ENCODE results near the gene ZBTB43. TPM values are rescaled to one million over a fixed set of nuclear protein-coding genes. Genes with fewer than 3 reads are reported as not detected.

ZBTB43 gene, protein sequence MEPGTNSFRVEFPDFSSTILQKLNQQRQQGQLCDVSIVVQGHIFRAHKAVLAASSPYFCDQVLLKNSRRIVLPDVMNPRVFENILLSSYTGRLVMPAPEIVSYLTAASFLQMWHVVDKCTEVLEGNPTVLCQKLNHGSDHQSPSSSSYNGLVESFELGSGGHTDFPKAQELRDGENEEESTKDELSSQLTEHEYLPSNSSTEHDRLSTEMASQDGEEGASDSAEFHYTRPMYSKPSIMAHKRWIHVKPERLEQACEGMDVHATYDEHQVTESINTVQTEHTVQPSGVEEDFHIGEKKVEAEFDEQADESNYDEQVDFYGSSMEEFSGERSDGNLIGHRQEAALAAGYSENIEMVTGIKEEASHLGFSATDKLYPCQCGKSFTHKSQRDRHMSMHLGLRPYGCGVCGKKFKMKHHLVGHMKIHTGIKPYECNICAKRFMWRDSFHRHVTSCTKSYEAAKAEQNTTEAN
- 12.8 and 21.9 TPM in 2 replicates for total RNA-seq

DNA sequence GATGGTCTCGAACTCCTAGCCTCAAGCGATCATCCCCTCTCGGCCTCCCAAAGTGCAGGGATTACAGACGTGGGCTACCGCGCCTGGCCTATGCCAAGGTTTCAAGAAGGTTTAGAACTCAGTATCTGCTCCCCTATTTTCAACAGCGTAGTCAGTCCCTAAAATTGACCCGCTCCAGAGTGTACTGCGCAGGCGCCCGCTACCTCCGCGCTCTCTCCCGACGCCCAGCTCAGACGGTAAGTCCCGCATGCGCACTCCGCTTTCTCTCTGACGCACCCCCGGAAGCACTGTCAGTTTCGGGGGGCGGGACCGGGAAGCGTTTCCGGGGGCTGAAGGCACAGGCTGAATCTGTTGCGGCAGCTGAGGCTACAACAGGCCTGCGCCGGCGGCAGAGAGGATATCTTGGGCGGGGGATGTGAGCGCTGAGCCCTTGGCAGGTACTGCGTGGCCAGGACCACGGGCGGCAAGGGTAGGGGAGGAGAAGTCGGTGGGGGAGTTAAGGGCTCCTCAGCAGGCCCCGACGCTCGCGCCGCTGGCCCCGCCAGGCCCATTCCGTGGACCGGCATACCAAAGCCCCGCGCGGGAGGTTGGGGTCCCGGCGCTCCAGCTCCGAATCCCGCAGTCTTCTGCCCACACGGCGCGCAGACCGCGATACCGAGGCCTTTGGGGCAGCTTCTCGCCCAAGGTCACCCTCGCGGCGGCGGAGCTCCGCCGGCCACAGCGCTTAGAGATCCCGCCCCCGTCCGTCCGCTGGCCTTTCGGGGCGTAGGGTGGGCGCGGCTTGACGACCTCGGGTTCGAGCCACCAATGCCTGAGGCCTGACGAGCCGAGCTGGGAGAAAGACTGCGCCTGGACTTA is at the start of gene ZBTB43:
TSS of gene ZBTB43 (plus strand) at position 345 of the 858 bp plus-strand sequence. CDS start 27,470 bp downstream, outside the sequence.
- TF ChIP-seq, protein P1, sequence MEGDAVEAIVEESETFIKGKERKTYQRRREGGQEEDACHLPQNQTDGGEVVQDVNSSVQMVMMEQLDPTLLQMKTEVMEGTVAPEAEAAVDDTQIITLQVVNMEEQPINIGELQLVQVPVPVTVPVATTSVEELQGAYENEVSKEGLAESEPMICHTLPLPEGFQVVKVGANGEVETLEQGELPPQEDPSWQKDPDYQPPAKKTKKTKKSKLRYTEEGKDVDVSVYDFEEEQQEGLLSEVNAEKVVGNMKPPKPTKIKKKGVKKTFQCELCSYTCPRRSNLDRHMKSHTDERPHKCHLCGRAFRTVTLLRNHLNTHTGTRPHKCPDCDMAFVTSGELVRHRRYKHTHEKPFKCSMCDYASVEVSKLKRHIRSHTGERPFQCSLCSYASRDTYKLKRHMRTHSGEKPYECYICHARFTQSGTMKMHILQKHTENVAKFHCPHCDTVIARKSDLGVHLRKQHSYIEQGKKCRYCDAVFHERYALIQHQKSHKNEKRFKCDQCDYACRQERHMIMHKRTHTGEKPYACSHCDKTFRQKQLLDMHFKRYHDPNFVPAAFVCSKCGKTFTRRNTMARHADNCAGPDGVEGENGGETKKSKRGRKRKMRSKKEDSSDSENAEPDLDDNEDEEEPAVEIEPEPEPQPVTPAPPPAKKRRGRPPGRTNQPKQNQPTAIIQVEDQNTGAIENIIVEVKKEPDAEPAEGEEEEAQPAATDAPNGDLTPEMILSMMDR (IDR thresholded peaks at IDR 0.05; ENCODE audit: insufficient read depth, low read length, severe bottlenecking): no peak

DNA sequence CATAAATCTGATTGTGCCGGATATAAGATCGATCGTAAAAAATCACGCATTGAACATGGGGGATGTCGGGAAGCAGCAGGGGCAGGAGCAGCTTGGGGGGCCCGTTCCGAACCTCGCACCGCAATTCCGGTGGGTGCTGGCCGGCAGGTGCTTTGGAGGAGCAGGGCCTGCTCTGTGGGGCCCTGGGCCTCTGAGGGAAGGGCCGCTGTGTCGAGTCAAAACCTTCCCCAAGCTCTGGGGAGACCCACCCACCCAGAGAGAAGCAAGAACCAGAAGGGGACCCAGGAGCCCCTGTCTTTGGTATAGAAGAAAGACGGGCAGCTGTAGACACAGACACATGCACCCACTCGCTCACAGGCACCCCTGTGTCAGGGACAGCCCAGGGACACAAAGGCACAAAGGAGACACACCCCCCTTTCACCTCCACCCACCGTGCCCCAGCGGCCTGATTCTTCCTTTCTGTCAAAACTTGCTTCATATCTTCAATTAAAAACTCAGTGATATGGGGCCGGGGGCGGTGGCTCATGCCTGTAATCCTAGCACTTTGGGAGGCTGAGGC is 49.4 kb upstream of the ZBTB43 start:
- H3K27me3 ChIP-seq (ENCODE audit: control insufficient read depth, insufficient read depth, low read length): peaks cover 6% of the 10 kb centered on the region
- DNase-seq (ENCODE audit: low read depth): no peak
- no peak overlapping the region for H3K4me3 ChIP-seq (ENCODE audit: low read depth, low read length)
- no peaks in the 10 kb centered on the region for H3K36me3 ChIP-seq (ENCODE audit: control insufficient read depth, insufficient read depth, low read length)
- no peak for FAIRE-seq
- TF ChIP-seq, protein P1 (IDR thresholded peaks at IDR 0.05; ENCODE audit: insufficient read depth, low read length, severe bottlenecking): no peak

More for the DNA sequence above, at the start of gene ZBTB43:
- FAIRE-seq: no peak
- peak within 1 kb of the TSS; percentile 75 for H3K4me3 ChIP-seq (ENCODE audit: low read depth, low read length)
- DNase-seq (ENCODE audit: low read depth): peak; percentile 90
- H3K27me3 ChIP-seq (ENCODE audit: control insufficient read depth, insufficient read depth, low read length): no peaks in the 10 kb centered on the region
- H3K36me3 ChIP-seq (ENCODE audit: control insufficient read depth, insufficient read depth, low read length): no peaks in the 10 kb centered on the region

DNA sequence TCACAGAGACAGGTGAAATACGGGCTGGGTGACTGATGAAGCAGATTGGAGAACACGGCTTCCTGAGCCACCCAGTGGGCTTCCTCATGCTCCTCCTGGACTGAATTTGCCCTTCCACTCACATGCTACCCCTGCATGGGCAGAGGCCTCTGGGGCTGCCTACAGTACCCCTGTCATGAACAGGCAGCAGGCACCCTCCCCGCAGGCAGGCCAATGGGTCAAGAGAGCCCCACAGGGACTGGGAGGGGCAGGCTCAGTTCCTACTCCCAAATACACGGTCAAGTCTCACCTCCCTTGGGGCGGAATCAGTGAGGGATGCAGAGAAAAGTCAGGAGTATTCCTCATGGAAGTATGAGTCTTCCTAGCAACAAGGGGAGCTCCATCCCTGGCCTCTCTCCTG is 48.6 kb upstream of the ZBTB43 start:
- no peak for FAIRE-seq

DNA sequence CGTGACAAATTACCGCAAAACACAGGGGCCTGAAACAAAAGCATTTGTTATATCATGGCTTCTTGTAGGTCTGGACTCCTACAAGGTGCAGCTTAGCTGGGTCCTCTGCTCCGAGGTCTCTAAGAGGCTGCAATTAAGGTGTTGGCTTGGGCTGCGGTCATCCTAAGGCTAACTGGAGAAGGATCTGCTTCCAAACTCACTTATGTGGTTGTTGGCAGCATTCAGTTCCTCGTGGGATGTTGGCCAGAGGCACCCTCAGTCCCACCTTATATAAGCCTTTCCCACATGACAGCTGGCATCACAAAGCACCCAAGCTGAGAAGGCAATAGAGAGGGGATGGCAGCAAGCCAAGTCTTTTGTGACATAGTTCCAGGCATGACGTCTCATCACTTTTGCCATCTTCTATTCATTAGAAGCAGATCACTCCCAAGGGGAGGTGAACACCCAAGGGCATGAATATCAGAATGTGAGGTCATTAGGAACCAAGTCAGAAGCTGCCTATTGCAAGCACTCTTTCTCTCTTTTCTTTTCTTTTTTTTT is 47.9 kb upstream of the ZBTB43 start:
- FAIRE-seq (no peak), DNase-seq (ENCODE audit: low read depth) (no peak)
- H3K4me3 ChIP-seq (ENCODE audit: low read depth, low read length): no peak overlapping the region
- peaks cover 4% of the 10 kb centered on the region for H3K27me3 ChIP-seq (ENCODE audit: control insufficient read depth, insufficient read depth, low read length)
- H3K36me3 ChIP-seq (ENCODE audit: control insufficient read depth, insufficient read depth, low read length): no peaks in the 10 kb centered on the region
- TF ChIP-seq, protein P1 (IDR thresholded peaks at IDR 0.05; ENCODE audit: insufficient read depth, low read length, severe bottlenecking): no peak

More for the DNA sequence above, 48.6 kb upstream of the ZBTB43 start:
- Histone ChIP-seq H3K4me3 (ENCODE audit: low read depth, low read length) (no peak overlapping the region), H3K27me3 (ENCODE audit: control insufficient read depth, insufficient read depth, low read length) (peaks cover 4% of the 10 kb centered on the region), H3K36me3 (ENCODE audit: control insufficient read depth, insufficient read depth, low read length) (no peaks in the 10 kb centered on the region)
- TF ChIP-seq, protein P1 (IDR thresholded peaks at IDR 0.05; ENCODE audit: insufficient read depth, low read length, severe bottlenecking): no peak
- no peak for DNase-seq (ENCODE audit: low read depth)

DNA sequence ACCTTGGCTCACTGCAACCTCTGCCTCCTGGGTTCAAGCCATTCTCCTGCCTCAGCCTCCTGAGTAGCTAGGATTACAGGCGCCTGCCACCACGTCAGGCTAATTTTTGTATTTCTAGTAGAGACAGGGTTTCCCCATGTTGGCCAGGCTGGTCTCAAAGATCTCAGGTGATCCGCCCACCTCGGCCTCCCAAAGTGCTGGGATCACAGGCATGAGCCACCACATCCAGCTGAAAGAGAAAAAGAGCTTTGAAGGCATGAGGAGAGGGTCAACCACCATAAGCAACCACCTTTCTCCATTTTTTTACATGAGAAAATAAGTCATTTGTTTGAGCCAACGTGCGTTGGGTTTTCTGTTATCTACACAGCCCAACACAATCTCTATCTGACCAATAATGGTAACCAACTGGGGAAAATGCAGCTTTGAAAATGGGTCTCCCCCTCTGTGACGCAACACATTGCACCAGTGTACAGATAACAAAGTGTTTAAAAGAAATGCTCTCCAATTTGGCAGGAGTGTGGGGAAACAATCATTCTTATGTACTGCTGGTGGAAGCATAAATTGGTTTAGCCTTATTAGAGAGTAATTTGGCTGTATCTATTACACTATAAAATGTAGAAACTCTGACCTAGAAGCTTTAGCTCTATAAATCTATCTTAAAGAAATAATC is 45.8 kb upstream of the ZBTB43 start:
- no peak overlapping the region for H3K4me3 ChIP-seq (ENCODE audit: low read depth, low read length)
- no peaks in the 10 kb centered on the region for H3K36me3 ChIP-seq (ENCODE audit: control insufficient read depth, insufficient read depth, low read length)
- DNase-seq (ENCODE audit: low read depth) (no peak), FAIRE-seq (no peak)
- TF ChIP-seq, protein P1 (IDR thresholded peaks at IDR 0.05; ENCODE audit: insufficient read depth, low read length, severe bottlenecking): no peak
- peaks cover 4% of the 10 kb centered on the region for H3K27me3 ChIP-seq (ENCODE audit: control insufficient read depth, insufficient read depth, low read length)
